LNCaP clone FGC (cell line): ENCODE data around the gene EHMT2.
"Not testable (repeated sequence)": the region's sequence is repeated elsewhere in the genome, so short reads cannot be mapped to it uniquely, and the experiment has no call there.

Source experiments
- DNase-seq: peaks from one replicate; pipeline ENCODE4 v3.0.0-alpha.2; 2011; ENCODE audit warnings: low read depth
- H3K4me3 ChIP-seq: 2 replicates; pipeline ENCODE4 v1.5.1; 2011; ENCODE audit warnings: mild to moderate bottlenecking, low read depth, low read length, control low read depth
- CTCF ChIP-seq: IDR thresholded peaks from 2 replicates; pipeline ENCODE4 v1.5.1; 2012; ENCODE audit warnings: mild to moderate bottlenecking; ENCODE audit not compliant: control insufficient read depth, insufficient read depth; ENCODE audit errors: extremely low read depth

Gene EHMT2

DNA sequence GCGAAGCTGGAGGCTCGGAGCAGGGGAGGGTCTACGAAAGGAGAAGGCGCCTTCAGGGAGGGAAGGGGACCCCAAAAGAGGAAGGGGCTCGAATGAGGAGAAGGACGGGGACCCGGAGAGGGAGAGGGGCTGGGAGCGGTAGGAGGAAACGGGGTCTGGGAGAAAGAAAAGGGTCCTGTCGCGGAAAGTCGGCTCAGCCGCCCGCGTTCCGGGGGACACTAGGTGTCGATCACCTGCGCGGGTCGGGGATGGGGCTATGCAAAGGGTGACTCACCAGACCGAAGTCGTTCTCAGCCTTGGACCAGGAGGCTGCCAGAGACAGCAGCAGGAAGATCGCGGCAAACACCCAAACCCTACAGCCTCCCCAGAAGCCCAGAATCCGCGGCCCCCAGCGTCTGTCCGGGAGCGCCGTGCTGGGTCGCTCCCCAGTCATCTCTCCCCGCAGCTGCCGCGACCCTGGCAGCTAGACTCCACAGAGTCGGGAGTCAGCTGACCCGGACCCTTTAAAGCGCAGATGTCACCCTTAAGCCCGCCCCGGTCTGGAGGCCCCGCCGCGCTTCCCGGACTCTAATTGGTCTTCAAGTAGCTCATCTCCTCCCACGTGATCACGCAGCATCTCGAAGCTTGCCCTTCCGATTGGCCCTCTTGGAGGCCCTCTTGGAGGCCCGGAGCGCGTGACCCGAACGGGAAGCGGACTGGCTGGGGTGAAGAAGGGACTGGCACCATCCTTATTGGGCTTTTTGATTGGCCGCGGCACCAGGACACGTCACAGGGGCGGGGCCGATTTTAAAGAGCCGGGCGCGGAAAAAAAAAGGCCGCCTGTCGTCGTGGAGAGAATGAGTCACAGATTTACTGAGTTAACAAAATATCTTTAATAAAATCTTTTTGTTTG, 34.9 kb downstream of the EHMT2 start, which contains the start of gene NEU1:
Gene NEU1 (minus strand): TSS at position 478 of the 892 bp plus-strand sequence. CDS start 45 bp downstream, at position 433.
- peak; percentile 100 for DNase-seq
- H3K4me3 ChIP-seq: peak within 1 kb of the TSS; percentile 58
- no peak for TF ChIP-seq CTCF

- TF ChIP-seq CTCF: no peak
- no peak for DNase-seq
- H3K4me3 ChIP-seq: peak overlapping the region; percentile 58
Measured at GRCh38 chr6:31861919-31862343, 35.6 kb downstream of the EHMT2 start.

DNA sequence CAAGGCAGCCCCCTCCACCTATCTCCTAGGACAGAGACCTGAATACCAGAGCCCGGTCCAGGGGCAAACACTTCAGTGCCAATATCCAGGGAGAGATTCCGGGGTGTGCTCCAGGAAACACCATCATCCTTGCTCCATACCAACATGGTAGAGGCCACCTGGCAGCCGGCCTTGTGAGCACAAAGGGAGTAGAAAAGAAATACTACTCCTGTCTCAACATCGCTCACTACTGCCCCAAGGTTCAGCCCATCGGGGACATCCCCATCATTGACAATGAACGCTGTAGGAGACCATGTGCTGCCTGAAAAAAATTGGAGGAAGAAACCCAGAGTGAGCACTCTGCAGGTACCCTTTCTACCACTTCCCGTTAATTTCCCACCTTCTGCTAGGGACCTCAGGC, 36.3 kb downstream of the EHMT2 start:
- TF ChIP-seq CTCF: no peak
- no peak for DNase-seq
- no peak overlapping the region for H3K4me3 ChIP-seq

DNA sequence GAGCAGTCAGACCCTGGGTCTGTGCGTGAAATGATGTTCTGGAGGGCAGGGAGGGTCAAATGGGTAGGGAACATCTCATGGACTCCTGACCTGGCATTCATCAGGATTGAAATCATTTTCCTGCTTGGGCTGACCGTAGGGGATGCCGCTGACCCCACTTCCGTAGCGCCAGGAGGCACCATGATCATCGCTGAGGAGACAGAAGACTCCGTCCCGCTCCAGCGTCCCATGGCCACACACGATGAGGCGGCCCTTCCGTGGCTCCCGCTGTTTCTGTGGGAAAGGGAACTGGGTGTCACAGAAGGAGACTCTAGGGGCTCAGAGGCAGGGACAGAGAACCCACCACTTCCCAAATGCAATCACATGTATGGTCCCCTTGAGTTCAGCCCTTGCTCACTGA, 37.1 kb downstream of the EHMT2 start:
- no peak for TF ChIP-seq CTCF
- no peak overlapping the region for H3K4me3 ChIP-seq
- no peak for DNase-seq

GRCh38 chr6:31859923-31860322, 37.6 kb downstream of the EHMT2 start:
- no peak overlapping the region for H3K4me3 ChIP-seq
- no peak for DNase-seq
- TF ChIP-seq CTCF: no peak

- no peak for TF ChIP-seq CTCF
- DNase-seq: no peak
- no peak overlapping the region for H3K4me3 ChIP-seq
Measured at GRCh38 chr6:31858707-31859106, 38.8 kb downstream of the EHMT2 start.

DNA sequence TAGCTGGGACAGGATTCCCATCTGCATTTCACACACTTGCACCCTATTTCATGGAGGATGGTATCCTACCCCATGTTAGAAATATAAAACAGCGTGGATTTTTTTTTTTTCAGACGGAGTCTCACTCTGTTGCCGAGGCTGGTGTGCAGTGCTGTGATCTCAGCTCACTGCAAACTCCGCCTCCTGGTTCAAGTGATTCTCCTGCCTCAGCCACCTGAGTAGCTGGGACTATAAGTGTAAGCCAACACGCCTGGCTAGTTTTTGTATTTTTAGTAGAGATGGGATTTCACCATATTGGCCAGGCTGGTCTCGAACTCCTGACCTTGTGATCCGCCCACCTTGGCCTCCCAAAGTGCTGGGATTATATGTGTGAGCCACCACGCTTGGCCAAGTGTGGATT, 39.7 kb downstream of the EHMT2 start:
- not testable (repeated sequence) for H3K4me3 ChIP-seq, DNase-seq

- not testable (repeated sequence) for H3K4me3 ChIP-seq, DNase-seq
Measured at GRCh38 chr6:31851980-31852718, 45.3 kb downstream of the EHMT2 start.
